Activated CD8-positive, alpha-beta memory T cell treated with anti-CD3 and anti-CD28 coated beads, Interleukin-2, amount 10 ng/mL, durations not matched to agents 7 days and 5 days (primary cell): ENCODE results near the gene SYNE1. TPM values are rescaled to one million over a fixed set of nuclear protein-coding genes. Genes with fewer than 3 reads are reported as not detected.

Source experiments
- ATAC-seq: fragments of 150-1000 bp; cut with Tn5 transposase; one replicate; pipeline ENCODE4 v1.10.0; 2021; ENCODE audit warnings: moderate library complexity
- CTCF ChIA-PET: fragments of 350-600 bp; sonication (Branson Sonifier 250); formaldehyde crosslinking; loops from one replicate; lab custom pipeline; 2021; ENCODE audit warnings: antibody characterized with exemption; lab: Charles Lee
- DNase-seq: peaks from one replicate; pipeline ENCODE4 v3.0.0-alpha.2; 2020
- H3K27ac Mint-ChIP-seq: one replicate; pipeline ENCODE4 v1.8.0; 2021; ENCODE audit warnings: mild to moderate bottlenecking, mixed read lengths
- H3K27me3 Mint-ChIP-seq: one replicate; pipeline ENCODE4 v1.8.0; 2021; ENCODE audit warnings: mixed read lengths
- H3K36me3 Mint-ChIP-seq: one replicate; pipeline ENCODE4 v1.8.0; 2021; ENCODE audit warnings: mild to moderate bottlenecking, mixed read lengths
- H3K4me1 Mint-ChIP-seq: one replicate; pipeline ENCODE4 v1.8.0; 2021; ENCODE audit warnings: mixed read lengths
- H3K4me3 Mint-ChIP-seq: one replicate; pipeline ENCODE4 v1.8.0; 2021; ENCODE audit warnings: mild to moderate bottlenecking, moderate library complexity, mixed read lengths
- H3K9me3 Mint-ChIP-seq: one replicate; pipeline ENCODE4 v1.8.0; 2022; ENCODE audit warnings: low read depth, mixed read lengths
- total RNA-seq, 2 experiments: library from RNA; stranded (reverse); gene quantifications; one replicate each; pipeline ENCODE4 v1.2.3, GENCODE V29; 2021

The SYNE1 gene
- total RNA-seq, 2 experiments from 2014 or later: 58.5 to 76.6 TPM

DNA sequence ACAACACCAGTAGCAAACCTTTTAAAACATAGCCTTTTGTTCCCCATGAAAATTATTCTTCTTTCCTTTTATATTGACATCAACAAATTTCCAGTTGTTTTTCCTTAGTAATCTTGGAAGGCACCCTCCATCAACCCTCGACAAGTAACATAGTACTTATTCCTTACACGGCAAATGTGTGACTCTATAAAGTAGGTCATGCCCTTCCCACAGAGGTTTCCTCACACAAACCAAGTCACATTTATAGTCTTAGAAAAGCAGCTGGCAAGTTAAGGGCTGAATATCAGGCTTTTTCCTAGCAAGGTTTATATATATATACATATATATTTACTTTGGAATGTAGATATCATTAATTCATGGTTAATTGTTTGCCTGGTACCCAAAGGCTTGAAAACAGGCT is 371.5 kb downstream of the SYNE1 start:
- Mint-ChIP-seq H3K4me1 (peaks cover 7% of the 10 kb centered on the region), H3K36me3 (peaks cover 37% of the 10 kb centered on the region)
- CTCF ChIA-PET: no interaction called here

GRCh38 chr6:152263582-152263981 is 373.6 kb downstream of the SYNE1 start:
- Mint-ChIP-seq H3K4me1 (peaks cover 4% of the 10 kb centered on the region), H3K36me3 (peaks cover 50% of the 10 kb centered on the region), H3K9me3 (peaks cover 10% of the 10 kb centered on the region), H3K27ac (no peak overlapping the region), H3K27me3 (no peaks in the 10 kb centered on the region), H3K4me3 (no peak overlapping the region)
- ATAC-seq (no peak), DNase-seq (no peak)
- CTCF ChIA-PET: interaction anchor here (0.7 kb wide), 1 partner anchor 773 kb away, joined by 4 read pairs; no protein-coding TSS in a partner anchor

More for the DNA sequence above, 371.5 kb downstream of the SYNE1 start:
- ATAC-seq: no peak
- no peak overlapping the region for H3K27ac Mint-ChIP-seq
- H3K9me3 Mint-ChIP-seq: peaks cover 10% of the 10 kb centered on the region
- no peak for DNase-seq
- no peaks in the 10 kb centered on the region for H3K27me3 Mint-ChIP-seq
- H3K4me3 Mint-ChIP-seq: no peak overlapping the region

GRCh38 chr6:152261179-152261578 is 376.0 kb downstream of the SYNE1 start:
- peaks cover 59% of the 10 kb centered on the region for H3K36me3 Mint-ChIP-seq
- no peak overlapping the region for H3K4me3 Mint-ChIP-seq
- no peak overlapping the region for H3K27ac Mint-ChIP-seq
- H3K4me1 Mint-ChIP-seq: peaks cover 2% of the 10 kb centered on the region
- no peak for ATAC-seq
- no peak for DNase-seq
- CTCF ChIA-PET: no interaction called here
- no peaks in the 10 kb centered on the region for H3K27me3 Mint-ChIP-seq
- peaks cover 10% of the 10 kb centered on the region for H3K9me3 Mint-ChIP-seq

DNA sequence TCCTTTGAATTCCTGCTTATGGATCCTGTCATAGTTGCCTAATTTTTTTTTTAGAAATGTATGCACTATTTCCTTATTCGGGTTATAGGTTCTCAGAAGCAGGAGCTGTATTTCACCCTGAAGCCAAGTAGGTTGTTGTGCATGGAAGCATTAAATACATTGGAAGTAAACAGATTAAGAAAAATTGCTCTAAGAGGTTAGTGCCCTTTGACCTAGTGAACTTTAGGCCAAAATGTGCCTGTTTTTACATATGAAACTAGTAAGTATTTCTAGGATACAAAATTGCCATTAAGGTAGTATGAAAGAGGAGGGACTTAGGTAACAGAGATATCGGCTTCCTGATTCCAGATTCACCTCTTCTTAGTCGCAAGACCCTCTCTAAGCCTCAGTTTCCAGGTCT is 377.9 kb downstream of the SYNE1 start:
- no peak for ATAC-seq
- no peaks in the 10 kb centered on the region for H3K27me3 Mint-ChIP-seq
- H3K9me3 Mint-ChIP-seq: peaks cover 10% of the 10 kb centered on the region
- H3K4me1 Mint-ChIP-seq: no peaks in the 10 kb centered on the region
- no peak for DNase-seq
- H3K36me3 Mint-ChIP-seq: peaks cover 61% of the 10 kb centered on the region
- no peak overlapping the region for H3K4me3 Mint-ChIP-seq
- CTCF ChIA-PET: no interaction called here
- H3K27ac Mint-ChIP-seq: no peak overlapping the region

DNA sequence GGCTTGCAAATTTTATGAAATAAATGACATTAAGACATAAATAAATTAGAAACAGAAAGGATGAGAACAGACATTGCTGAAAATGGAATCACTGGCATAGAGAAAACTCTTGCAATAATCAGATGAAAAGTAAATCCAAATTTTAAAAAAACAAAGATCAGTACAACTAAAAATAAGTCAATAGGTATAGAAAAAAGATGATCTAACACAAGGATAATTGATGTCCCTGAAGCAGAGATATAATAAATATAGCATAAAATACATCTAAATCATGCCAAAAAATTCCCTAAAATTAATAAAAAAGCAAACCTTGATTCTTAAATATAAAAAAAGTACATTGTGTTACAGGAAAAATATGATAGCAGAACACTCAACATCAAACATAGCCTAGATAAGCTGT is 379.6 kb downstream of the SYNE1 start:
- ATAC-seq: no peak
- DNase-seq: no peak
- CTCF ChIA-PET: no interaction called here

DNA sequence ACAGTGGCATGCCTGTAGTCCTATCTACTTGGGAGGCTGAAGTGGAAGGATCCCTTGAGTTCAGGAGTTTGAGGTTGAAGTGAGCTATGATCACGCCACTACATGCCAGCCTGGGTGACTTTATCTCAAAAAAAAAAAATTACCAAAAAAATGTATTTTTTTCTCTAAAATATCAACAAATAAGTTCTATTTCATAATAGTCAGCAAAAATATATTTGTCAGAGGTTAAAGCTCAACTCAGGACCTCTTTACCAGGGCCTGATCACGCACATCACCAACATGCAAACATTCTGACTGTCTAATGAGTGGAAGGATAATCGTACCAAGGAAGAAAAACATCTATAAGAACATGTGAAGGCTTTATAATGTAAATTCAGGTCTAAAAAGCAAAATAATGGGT is 387.0 kb downstream of the SYNE1 start:
- peaks cover 19% of the 10 kb centered on the region for H3K36me3 Mint-ChIP-seq
- CTCF ChIA-PET: no interaction called here
- no peaks in the 10 kb centered on the region for H3K4me1 Mint-ChIP-seq
- H3K9me3 Mint-ChIP-seq: no peaks in the 10 kb centered on the region
- DNase-seq (no peak), ATAC-seq (no peak)
- no peak overlapping the region for H3K4me3 Mint-ChIP-seq
- H3K27me3 Mint-ChIP-seq: no peaks in the 10 kb centered on the region
- H3K27ac Mint-ChIP-seq: no peak overlapping the region

More for the DNA sequence above, 379.6 kb downstream of the SYNE1 start:
- Mint-ChIP-seq H3K9me3 (peaks cover 3% of the 10 kb centered on the region), H3K4me1 (no peaks in the 10 kb centered on the region), H3K27me3 (no peaks in the 10 kb centered on the region), H3K27ac (no peak overlapping the region), H3K36me3 (peaks cover 51% of the 10 kb centered on the region), H3K4me3 (no peak overlapping the region)

DNA sequence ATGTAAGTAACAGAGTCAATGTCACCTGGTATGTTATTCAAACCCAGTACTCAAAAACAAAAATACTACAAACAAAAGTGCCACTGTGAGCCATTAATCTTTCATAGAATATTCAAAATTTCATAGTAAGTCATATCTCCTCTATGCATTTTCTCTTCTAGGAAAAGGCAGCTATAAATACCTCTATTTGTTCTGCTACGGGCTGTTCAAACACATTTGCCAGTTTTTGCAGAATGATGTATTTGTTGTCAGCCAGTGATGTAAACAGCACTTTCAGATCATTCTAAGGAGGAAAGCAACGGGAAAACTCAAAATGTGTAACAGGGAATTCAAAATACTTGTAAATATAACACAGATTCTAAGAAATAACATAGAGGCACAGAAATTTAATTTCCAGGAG is 388.2 kb downstream of the SYNE1 start:
- H3K9me3 Mint-ChIP-seq: no peaks in the 10 kb centered on the region
- no peaks in the 10 kb centered on the region for H3K27me3 Mint-ChIP-seq
- no peak overlapping the region for H3K27ac Mint-ChIP-seq
- H3K4me3 Mint-ChIP-seq: no peak overlapping the region
- DNase-seq (no peak), ATAC-seq (no peak)
- peaks cover 17% of the 10 kb centered on the region for H3K36me3 Mint-ChIP-seq
- no peaks in the 10 kb centered on the region for H3K4me1 Mint-ChIP-seq
- CTCF ChIA-PET: interaction anchor here (1.2 kb wide), 1 partner anchor 21 kb away, joined by 4 read pairs; no protein-coding TSS in a partner anchor

- no peak for ATAC-seq
- Mint-ChIP-seq H3K27me3 (no peaks in the 10 kb centered on the region), H3K36me3 (peaks cover 18% of the 10 kb centered on the region), H3K27ac (no peak overlapping the region), H3K4me3 (no peak overlapping the region), H3K4me1 (no peaks in the 10 kb centered on the region), H3K9me3 (no peaks in the 10 kb centered on the region)
- CTCF ChIA-PET: no interaction called here
- DNase-seq: no peak
These were observed 390.4 kb downstream of the SYNE1 start for GRCh38 chr6:152246554-152247337.

DNA sequence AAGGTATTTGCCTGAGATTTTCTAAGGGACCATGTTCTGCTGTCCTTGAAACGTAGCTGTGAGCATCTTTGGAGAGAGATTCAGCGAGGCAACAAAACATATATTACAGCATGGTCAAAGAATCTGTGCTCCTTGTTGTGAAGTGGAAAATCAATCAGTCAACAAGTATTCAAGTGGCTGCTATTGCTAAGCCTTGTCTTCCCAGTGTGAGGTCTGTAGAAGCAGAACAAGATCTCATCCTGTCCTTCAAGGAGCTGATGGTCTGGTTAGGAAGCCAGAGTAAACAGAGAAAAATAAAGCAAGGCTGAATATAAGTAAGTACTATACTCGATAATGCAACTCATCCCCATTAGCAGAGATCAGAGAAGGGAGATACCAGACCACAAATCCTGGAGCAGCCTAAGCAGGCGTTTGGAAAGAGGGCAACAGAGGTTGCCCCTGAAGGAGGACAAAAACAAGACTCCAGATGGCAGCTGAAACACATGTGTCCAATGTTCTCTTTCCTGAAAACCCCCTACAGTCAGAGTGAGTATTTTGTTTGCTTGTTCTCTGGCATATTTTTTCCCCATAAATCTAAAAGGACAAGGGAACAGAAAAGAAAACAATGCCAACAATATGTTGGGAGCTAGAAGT is 392.0 kb downstream of the SYNE1 start:
- Mint-ChIP-seq H3K27ac (no peak overlapping the region), H3K36me3 (peaks cover 32% of the 10 kb centered on the region), H3K27me3 (no peaks in the 10 kb centered on the region), H3K4me1 (no peaks in the 10 kb centered on the region), H3K4me3 (no peak overlapping the region), H3K9me3 (no peaks in the 10 kb centered on the region)
- DNase-seq (no peak), ATAC-seq (no peak)
- CTCF ChIA-PET: no interaction called here

DNA sequence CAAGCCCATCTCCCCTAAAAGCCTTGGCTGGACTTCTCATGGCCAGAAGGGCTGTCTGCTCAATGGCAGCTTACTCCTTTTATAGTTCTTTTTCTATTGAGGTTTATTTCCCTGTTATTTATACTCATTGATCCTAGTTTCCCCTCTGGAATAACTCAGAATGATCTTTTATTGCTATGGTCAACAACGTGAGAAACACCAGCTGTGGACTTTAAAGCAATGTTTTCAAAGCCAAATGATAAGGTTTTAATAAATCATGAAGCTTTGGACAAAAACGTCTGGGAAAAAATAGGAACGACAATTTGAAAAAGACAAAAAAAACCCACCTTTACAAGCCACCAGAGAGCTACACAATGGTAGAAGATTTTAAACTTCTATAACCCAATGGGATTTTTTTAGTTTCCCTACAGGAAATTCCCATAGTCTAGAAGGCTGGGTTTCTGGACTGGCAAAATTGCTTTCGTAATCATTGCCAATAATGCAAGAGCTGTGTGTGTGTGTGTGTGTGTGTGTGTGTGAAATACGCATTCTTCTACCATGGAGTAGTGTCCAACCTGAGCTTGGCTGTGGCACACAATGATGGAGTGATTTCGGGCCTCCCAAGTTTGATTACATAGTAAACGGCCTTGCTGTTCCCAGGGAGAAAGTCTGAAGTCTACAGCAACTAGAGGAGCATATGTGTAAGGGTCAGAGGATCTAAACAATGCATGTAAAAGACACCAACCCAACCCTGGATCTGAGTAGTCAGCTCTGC is 396.0 kb downstream of the SYNE1 start:
- H3K4me3 Mint-ChIP-seq: no peak overlapping the region
- H3K27me3 Mint-ChIP-seq: no peaks in the 10 kb centered on the region
- DNase-seq (no peak), ATAC-seq (no peak)
- H3K27ac Mint-ChIP-seq: no peak overlapping the region
- CTCF ChIA-PET: interaction anchor here (0.7 to 1.0 kb wide), 2 partner anchors 27 to 32 kb away, joined by 3 read pairs; no protein-coding TSS in a partner anchor
- no peaks in the 10 kb centered on the region for H3K9me3 Mint-ChIP-seq
- no peaks in the 10 kb centered on the region for H3K4me1 Mint-ChIP-seq
- peaks cover 35% of the 10 kb centered on the region for H3K36me3 Mint-ChIP-seq

DNA sequence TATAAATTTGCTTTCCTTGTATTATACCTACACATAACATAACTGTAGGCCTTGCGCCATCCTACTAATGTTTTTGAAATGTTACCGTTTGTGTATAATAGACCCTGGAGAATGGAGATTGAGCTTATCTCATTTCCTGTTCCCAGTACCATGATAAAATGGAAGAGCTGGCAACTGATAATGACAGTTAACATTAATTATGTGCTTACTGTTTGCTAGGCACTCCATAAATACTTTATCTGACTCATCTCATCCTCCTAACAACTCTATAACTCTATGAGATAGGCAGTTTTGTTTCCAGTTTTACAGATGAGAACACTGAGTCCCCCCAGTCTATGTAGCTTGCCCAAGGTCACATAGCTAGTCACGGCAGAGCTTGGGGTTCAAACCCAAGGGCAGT is 396.7 kb downstream of the SYNE1 start:
- DNase-seq (no peak), ATAC-seq (no peak)
- Mint-ChIP-seq H3K9me3 (no peaks in the 10 kb centered on the region), H3K4me3 (no peak overlapping the region), H3K36me3 (peaks cover 39% of the 10 kb centered on the region), H3K4me1 (no peaks in the 10 kb centered on the region), H3K27me3 (no peaks in the 10 kb centered on the region), H3K27ac (no peak overlapping the region)
- CTCF ChIA-PET: interaction anchor here (1.0 kb wide), 1 partner anchor 33 kb away, joined by 3 read pairs; no protein-coding TSS in a partner anchor

DNA sequence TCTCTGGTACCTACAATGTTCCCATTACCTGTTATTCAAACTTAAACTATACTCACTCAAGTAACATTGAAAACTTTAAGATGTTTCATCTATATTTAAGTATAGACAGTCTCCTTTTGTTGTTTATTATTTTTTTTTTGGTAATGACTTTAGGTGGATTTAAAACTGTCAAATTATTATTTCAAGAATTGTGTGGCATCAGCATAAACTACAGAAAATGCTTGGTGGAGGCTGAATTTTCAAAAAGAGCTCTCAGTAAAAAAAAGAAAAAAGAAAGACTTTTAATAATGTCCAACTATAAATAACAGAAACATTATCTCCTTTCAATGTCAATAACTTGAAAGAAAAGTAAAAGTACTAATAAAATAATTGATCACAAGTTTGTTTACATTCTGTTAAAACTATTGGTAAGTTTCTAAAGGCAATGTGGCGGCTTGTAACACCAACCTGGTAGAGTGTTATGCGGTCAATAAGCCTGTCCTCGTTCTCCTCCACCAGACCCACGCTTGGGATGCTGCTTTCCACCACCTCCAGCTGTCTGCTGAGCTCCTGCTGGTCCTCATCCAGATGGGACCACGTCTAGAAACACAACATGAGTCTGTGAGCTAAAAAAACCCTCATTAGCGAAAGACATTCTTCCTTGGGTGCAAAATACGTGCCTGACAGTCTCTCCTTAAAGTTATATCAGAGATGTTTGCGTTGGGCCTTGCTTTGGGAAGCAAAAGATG is 400.6 kb downstream of the SYNE1 start:
- H3K4me3 Mint-ChIP-seq: no peak overlapping the region
- CTCF ChIA-PET: no interaction called here
- H3K4me1 Mint-ChIP-seq: peaks cover 15% of the 10 kb centered on the region
- H3K9me3 Mint-ChIP-seq: no peaks in the 10 kb centered on the region
- H3K27ac Mint-ChIP-seq: no peak overlapping the region
- DNase-seq (no peak), ATAC-seq (no peak)
- peaks cover 49% of the 10 kb centered on the region for H3K36me3 Mint-ChIP-seq
- H3K27me3 Mint-ChIP-seq: no peaks in the 10 kb centered on the region
